GM23338 (cell line): ENCODE data around the gene PPP1R36. TPM values are rescaled to one million over a fixed set of nuclear protein-coding genes. Genes with fewer than 3 reads are reported as not detected.

ENCODE experiments used
- ATAC-seq: fragments of 200-7000 bp; cut with Tn5 transposase; 3 replicates; pipeline ENCODE4 v1.9.1; 2020
- DNase-seq: peaks from one replicate; pipeline ENCODE4 v3.0.0-alpha.2; 2015; ENCODE audit warnings: low spot score
- H2AFZ ChIP-seq: fragments of 200-600 bp; sonication (generic); 2 replicates; pipeline ENCODE4 v1.8.0; 2016; ENCODE audit warnings: antibody characterized with exemption, mild to moderate bottlenecking, moderate library complexity
- H3F3A ChIP-seq: fragments of 200-600 bp; sonication (generic); replicated peaks from 2 replicates; pipeline ENCODE4 v1.8.0; 2017; ENCODE audit warnings: antibody characterized with exemption, mixed run types, low read depth
- H3K27ac ChIP-seq: fragments of 200-600 bp; sonication (generic); 2 replicates; pipeline ENCODE4 v1.6.1; 2016; ENCODE audit warnings: low read depth
- H3K27me3 ChIP-seq: fragments of 200-600 bp; sonication (generic); 2 replicates; pipeline ENCODE4 v1.8.0; 2016; ENCODE audit warnings: mild to moderate bottlenecking, mixed run types, moderate library complexity; ENCODE audit not compliant: insufficient read depth
- H3K36me3 ChIP-seq: fragments of 200-600 bp; sonication (generic); 2 replicates; pipeline ENCODE4 v1.8.0; 2016; ENCODE audit warnings: mild to moderate bottlenecking; ENCODE audit not compliant: insufficient read depth
- H3K4me1 ChIP-seq: fragments of 200-600 bp; sonication (generic); 2 replicates; pipeline ENCODE4 v1.8.0; 2016; ENCODE audit warnings: mild to moderate bottlenecking, moderate library complexity; ENCODE audit not compliant: insufficient read depth
- H3K4me2 ChIP-seq: fragments of 200-600 bp; sonication (generic); 2 replicates; pipeline ENCODE4 v1.7.1; 2017; ENCODE audit warnings: mixed run types
- H3K4me3 ChIP-seq: fragments of 200-600 bp; sonication (generic); 2 replicates; pipeline ENCODE4 v1.6.1; 2016; ENCODE audit warnings: mixed run types
- H3K79me2 ChIP-seq: fragments of 200-600 bp; sonication (generic); replicated peaks from 2 replicates; pipeline ENCODE4 v1.8.0; 2017; ENCODE audit warnings: mild to moderate bottlenecking; ENCODE audit not compliant: insufficient read depth
- H3K9me2 ChIP-seq: fragments of 200-600 bp; sonication (generic); 2 replicates; pipeline ENCODE4 v1.8.0; 2017; ENCODE audit not compliant: insufficient read depth
- H4K20me1 ChIP-seq: fragments of 200-600 bp; sonication (generic); replicated peaks from 2 replicates; pipeline ENCODE4 v1.8.0; 2017; ENCODE audit warnings: mild to moderate bottlenecking; ENCODE audit not compliant: insufficient read depth
- H3K27ac Mint-ChIP-seq: 2 replicates; pipeline ENCODE4 v1.8.0; 2020; ENCODE audit warnings: inconsistent platforms, mild to moderate bottlenecking, moderate library complexity, mixed read lengths
- H3K27me3 Mint-ChIP-seq: 3 replicates; pipeline ENCODE4 v1.8.0; 2022; ENCODE audit warnings: low read depth, mild to moderate bottlenecking, moderate library complexity, mixed read lengths, inconsistent platforms; ENCODE audit not compliant: insufficient read depth, poor library complexity
- H3K36me3 Mint-ChIP-seq: 3 replicates; pipeline ENCODE4 v1.8.0; 2021; ENCODE audit warnings: low read depth, mild to moderate bottlenecking, inconsistent platforms, moderate library complexity, mixed read lengths
- H3K4me1 Mint-ChIP-seq: 3 replicates; pipeline ENCODE4 v1.8.0; 2020; ENCODE audit warnings: mild to moderate bottlenecking, inconsistent platforms, mixed read lengths
- H3K4me3 Mint-ChIP-seq: 3 replicates; pipeline ENCODE4 v1.8.0; 2021; ENCODE audit warnings: moderate library complexity, mild to moderate bottlenecking, inconsistent platforms, mixed read lengths
- H3K9me3 Mint-ChIP-seq: 3 replicates; pipeline ENCODE4 v1.8.0; 2020; ENCODE audit warnings: moderate library complexity, mild to moderate bottlenecking, inconsistent platforms, mixed read lengths
- POLR2AphosphoS5 ChIP-seq: IDR thresholded peaks from 2 replicates; pipeline ENCODE4 v1.6.1; 2016; ENCODE audit warnings: antibody characterized with exemption, low read depth
- STAT1 ChIP-seq: IDR thresholded peaks from one replicate; pipeline ENCODE4 v1.6.1; 2016; ENCODE audit warnings: antibody characterized with exemption; ENCODE audit not compliant: unreplicated experiment
- polyA plus RNA-seq: library from polyadenylated mRNA; unstranded; fragments of >200 nt; fragmentation: Nextera tagmentation; extraction: Ambion mirVana; gene quantifications from 2 replicates; pipeline ENCODE4 v1.2.1, GENCODE V29; 2016
- total RNA-seq: library from RNA; depleted of rRNA; stranded (reverse); fragments of >200 nt; shearing (Covaris generic); gene quantifications from 2 replicates; pipeline ENCODE4 v1.2.3, GENCODE V29; 2014
- TF ChIP-seq, protein P1 (sequence below): fragments of 250-450 bp; sonication (Bioruptor Pico); IDR thresholded peaks from 2 replicates; pipeline ENCODE4 v1.5.0; 2020; ENCODE audit warnings: mild to moderate bottlenecking, moderate library complexity
- TF ChIP-seq, protein P2 (sequence below), 2 experiments: fragments of 200-600 bp in 1 of 2; sonication (generic) in 1 of 2; conservative IDR thresholded peaks; 2 replicates each; pipeline versions ENCODE4 v1.5.1 to v1.6.1; 2016 to 2017; ENCODE audit warnings: antibody characterized with exemption in 2 of 2, low read depth in 2 of 2, mild to moderate bottlenecking in 2 of 2, moderate library complexity in 1 of 2

The PPP1R36 gene
- total and polyA plus RNA-seq, 2 experiments from 2014 or later, result 0.42 to 1.4 TPM

DNA sequence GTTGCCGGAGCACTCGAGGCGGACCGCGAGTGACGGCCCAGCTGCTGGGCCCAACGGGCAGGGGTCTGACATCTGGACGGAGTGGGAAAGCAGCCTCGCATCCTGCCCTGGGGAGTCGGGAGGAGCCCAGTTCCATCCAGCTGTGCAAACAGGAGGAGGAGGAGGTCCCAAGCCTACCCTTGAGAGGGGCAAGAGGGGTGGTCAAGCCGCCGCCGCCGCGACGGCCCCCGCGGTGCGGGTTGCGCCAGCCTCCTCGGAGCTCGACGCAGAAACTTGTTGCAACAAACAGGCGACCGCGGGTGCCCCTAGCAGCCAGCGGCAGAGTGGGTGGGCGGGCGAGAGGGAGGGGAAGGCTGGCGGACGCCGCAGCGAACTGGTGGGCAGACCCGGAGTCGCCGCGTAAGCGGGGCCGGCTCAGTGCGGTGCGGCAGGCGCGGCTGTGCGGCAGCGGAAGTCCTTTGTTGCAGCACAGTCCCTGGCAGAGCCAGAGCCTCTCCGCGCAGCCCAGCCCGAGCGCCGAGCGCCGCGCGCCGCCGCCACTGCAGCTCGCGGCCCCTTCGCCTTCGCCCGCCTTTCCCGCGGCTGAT is 45.4 kb upstream of the PPP1R36 start, which contains the start of gene ZBTB1 (continued):
- TF ChIP-seq, protein P1, sequence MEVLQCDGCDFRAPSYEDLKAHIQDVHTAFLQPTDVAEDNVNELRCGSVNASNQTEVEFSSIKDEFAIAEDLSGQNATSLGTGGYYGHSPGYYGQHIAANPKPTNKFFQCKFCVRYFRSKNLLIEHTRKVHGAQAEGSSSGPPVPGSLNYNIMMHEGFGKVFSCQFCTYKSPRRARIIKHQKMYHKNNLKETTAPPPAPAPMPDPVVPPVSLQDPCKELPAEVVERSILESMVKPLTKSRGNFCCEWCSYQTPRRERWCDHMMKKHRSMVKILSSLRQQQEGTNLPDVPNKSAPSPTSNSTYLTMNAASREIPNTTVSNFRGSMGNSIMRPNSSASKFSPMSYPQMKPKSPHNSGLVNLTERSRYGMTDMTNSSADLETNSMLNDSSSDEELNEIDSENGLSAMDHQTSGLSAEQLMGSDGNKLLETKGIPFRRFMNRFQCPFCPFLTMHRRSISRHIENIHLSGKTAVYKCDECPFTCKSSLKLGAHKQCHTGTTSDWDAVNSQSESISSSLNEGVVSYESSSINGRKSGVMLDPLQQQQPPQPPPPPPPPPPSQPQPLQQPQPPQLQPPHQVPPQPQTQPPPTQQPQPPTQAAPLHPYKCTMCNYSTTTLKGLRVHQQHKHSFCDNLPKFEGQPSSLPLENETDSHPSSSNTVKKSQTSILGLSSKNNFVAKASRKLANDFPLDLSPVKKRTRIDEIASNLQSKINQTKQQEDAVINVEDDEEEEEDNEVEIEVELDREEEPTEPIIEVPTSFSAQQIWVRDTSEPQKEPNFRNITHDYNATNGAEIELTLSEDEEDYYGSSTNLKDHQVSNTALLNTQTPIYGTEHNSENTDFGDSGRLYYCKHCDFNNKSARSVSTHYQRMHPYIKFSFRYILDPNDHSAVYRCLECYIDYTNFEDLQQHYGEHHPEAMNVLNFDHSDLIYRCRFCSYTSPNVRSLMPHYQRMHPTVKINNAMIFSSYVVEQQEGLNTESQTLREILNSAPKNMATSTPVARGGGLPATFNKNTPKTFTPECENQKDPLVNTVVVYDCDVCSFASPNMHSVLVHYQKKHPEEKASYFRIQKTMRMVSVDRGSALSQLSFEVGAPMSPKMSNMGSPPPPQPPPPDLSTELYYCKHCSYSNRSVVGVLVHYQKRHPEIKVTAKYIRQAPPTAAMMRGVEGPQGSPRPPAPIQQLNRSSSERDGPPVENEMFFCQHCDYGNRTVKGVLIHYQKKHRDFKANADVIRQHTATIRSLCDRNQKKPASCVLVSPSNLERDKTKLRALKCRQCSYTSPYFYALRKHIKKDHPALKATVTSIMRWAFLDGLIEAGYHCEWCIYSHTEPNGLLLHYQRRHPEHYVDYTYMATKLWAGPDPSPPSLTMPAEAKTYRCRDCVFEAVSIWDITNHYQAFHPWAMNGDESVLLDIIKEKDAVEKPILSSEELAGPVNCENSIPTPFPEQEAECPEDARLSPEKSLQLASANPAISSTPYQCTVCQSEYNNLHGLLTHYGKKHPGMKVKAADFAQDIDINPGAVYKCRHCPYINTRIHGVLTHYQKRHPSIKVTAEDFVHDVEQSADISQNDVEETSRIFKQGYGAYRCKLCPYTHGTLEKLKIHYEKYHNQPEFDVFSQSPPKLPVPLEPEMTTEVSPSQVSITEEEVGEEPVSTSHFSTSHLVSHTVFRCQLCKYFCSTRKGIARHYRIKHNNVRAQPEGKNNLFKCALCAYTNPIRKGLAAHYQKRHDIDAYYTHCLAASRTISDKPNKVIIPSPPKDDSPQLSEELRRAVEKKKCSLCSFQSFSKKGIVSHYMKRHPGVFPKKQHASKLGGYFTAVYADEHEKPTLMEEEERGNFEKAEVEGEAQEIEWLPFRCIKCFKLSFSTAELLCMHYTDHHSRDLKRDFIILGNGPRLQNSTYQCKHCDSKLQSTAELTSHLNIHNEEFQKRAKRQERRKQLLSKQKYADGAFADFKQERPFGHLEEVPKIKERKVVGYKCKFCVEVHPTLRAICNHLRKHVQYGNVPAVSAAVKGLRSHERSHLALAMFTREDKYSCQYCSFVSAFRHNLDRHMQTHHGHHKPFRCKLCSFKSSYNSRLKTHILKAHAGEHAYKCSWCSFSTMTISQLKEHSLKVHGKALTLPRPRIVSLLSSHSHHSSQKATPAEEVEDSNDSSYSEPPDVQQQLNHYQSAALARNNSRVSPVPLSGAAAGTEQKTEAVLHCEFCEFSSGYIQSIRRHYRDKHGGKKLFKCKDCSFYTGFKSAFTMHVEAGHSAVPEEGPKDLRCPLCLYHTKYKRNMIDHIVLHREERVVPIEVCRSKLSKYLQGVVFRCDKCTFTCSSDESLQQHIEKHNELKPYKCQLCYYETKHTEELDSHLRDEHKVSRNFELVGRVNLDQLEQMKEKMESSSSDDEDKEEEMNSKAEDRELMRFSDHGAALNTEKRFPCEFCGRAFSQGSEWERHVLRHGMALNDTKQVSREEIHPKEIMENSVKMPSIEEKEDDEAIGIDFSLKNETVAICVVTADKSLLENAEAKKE (CRISPR knock-in tag), result no peak
- TF ChIP-seq STAT1, result no peak
- TF ChIP-seq, protein P2, sequence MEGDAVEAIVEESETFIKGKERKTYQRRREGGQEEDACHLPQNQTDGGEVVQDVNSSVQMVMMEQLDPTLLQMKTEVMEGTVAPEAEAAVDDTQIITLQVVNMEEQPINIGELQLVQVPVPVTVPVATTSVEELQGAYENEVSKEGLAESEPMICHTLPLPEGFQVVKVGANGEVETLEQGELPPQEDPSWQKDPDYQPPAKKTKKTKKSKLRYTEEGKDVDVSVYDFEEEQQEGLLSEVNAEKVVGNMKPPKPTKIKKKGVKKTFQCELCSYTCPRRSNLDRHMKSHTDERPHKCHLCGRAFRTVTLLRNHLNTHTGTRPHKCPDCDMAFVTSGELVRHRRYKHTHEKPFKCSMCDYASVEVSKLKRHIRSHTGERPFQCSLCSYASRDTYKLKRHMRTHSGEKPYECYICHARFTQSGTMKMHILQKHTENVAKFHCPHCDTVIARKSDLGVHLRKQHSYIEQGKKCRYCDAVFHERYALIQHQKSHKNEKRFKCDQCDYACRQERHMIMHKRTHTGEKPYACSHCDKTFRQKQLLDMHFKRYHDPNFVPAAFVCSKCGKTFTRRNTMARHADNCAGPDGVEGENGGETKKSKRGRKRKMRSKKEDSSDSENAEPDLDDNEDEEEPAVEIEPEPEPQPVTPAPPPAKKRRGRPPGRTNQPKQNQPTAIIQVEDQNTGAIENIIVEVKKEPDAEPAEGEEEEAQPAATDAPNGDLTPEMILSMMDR (conservative IDR thresholded peaks at IDR 0.05; ENCODE audit: low read depth in 2 of 2), result no peak

DNA sequence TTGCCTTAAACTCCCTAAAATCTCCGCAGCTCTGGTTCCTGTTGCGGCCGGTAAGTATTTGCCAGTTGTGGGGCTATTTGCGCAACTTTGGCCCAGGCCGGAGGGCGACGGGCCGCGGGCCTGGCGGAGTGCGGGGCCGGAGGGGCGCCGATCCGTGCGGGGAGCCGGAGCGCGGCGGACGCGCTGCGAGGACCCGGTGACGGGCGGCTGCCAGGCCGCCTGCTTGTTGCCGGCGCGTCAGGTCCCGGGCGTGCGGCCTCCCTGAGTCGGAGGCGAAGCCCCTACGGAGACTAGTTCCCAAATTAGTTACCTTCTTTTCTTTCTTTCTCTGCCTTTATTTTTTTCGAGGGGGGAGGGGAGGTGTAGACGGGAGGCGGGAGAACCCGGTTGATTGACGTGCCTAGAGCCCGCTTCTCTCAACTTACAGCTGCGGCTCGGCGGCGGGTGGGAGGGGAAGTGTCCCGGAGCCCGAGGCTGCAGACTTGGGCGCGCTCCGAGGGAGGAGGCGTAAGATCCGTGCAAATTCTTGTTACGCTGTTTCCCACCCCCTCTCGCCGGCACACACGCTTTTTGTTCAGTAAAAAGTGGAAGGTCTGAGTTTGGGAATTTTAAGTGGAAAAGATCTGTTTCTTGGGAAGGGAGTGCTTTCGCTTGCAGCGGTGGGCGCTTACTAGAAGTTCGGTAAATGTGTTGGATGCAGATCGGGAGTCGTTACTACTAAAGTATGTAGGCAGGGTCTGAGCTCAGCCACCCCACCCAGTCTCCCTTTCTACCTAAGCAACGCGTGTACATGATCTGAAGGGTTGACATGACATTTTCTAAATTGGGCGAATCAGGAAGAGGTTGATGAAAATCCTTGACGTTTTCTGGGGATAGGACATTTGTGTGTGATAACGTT is 44.6 kb upstream of the PPP1R36 start:
- Histone ChIP-seq H3K27ac (peak overlapping the region; percentile 100), H3F3A (peaks cover 12% of the 10 kb centered on the region; the same call in 1 of the 2 replicates), H4K20me1 (peaks cover 10% of the 10 kb centered on the region; the same call in 1 of the 2 replicates), H3K79me2 (peaks cover 77% of the 10 kb centered on the region), H3K27me3 (no peaks in the 10 kb centered on the region), H3K4me3 (peak overlapping the region; percentile 76), H3K9me2 (no peaks in the 10 kb centered on the region), H3K36me3 (no peaks in the 10 kb centered on the region), H2AFZ (no peak overlapping the region; the same call in 1 of the 2 replicates), H3K4me2 (peak overlapping the region; percentile 86), H3K4me1 (peaks cover 51% of the 10 kb centered on the region)
- Mint-ChIP-seq H3K27ac (peak overlapping the region; percentile 100), H3K9me3 (no peaks in the 10 kb centered on the region), H3K36me3 (peaks cover 3% of the 10 kb centered on the region; the same call in 1 of the 3 replicates), H3K4me3 (peak overlapping the region; percentile 90), H3K27me3 (peaks cover 15% of the 10 kb centered on the region), H3K4me1 (peaks cover 55% of the 10 kb centered on the region)
- TF ChIP-seq POLR2AphosphoS5, result peak; percentile 2
- TF ChIP-seq STAT1, result no peak
- DNase-seq, result peak; percentile 95
- ATAC-seq, result peak; percentile 33
